AG09309 (cell line): Measurements from ENCODE around the gene SRRT.

ENCODE experiments used
- DNase-seq: peaks from one replicate; pipeline ENCODE4 v3.0.0-alpha.2; 2010; ENCODE audit warnings: low read depth
- H3K4me3 ChIP-seq: 2 replicates; pipeline ENCODE4 v1.5.1; 2011; ENCODE audit warnings: mild to moderate bottlenecking, low read depth, low read length, moderate library complexity; ENCODE audit not compliant: control insufficient read depth
- CTCF ChIP-seq: IDR thresholded peaks from 2 replicates; pipeline ENCODE4 v1.5.1; 2011; ENCODE audit warnings: mild to moderate bottlenecking, low read depth, low read length, inconsistent platforms; ENCODE audit not compliant: insufficient read depth, control insufficient read depth; ENCODE audit errors: missing control alignments

The SRRT gene

GRCh38 chr7:100894860-100895700 is 20.2 kb downstream of the SRRT start:
- H3K4me3 ChIP-seq = peak overlapping the region; percentile 49
- no peak for DNase-seq

GRCh38 chr7:100895701-100895955 is 20.7 kb downstream of the SRRT start, which contains the start of gene ACHE:
Gene ACHE (minus strand): TSS chr7:100895888. CDS start chr7:100894232, 1,656 bp downstream.
- no peak for TF ChIP-seq CTCF
- peak within 1 kb of the TSS; percentile 49 for H3K4me3 ChIP-seq
- DNase-seq = no peak

More at GRCh38 chr7:100894860-100895700, 20.2 kb downstream of the SRRT start:
- peak; percentile 88 for TF ChIP-seq CTCF

- no peak for TF ChIP-seq CTCF
- DNase-seq = no peak
Measured at GRCh38 chr7:100895956-100896731, 21.2 kb downstream of the SRRT start.

GRCh38 chr7:100896732-100897608 is 22.1 kb downstream of the SRRT start:
- DNase-seq = no peak
- H3K4me3 ChIP-seq = no peak overlapping the region
- peak; percentile 72 for TF ChIP-seq CTCF

More at GRCh38 chr7:100895956-100896731, 21.2 kb downstream of the SRRT start:
- no peak overlapping the region for H3K4me3 ChIP-seq

GRCh38 chr7:100897772-100898454 is 23.0 kb downstream of the SRRT start:
- no peak for DNase-seq
- no peak overlapping the region for H3K4me3 ChIP-seq
- TF ChIP-seq CTCF = no peak

- no peak for DNase-seq
- no peak for TF ChIP-seq CTCF
- no peak overlapping the region for H3K4me3 ChIP-seq
Measured at GRCh38 chr7:100899432-100899831, 24.5 kb downstream of the SRRT start.
